Gastrocnemius medialis (tissue), 4 donors: ENCODE measurements around the gene EPB41L3. TPM values are rescaled to one million over a fixed set of nuclear protein-coding genes. Genes with fewer than 3 reads are reported as not detected.

ENCODE experiments used
- ATAC-seq, 2 donors: fragments of 150-250 bp; one replicate each; pipeline ENCODE4 v1.9.1; 2016
- DNase-seq, 2 donors: peaks; one replicate each; pipeline ENCODE4 v3.0.0-alpha.2; 2019
- H3K27ac ChIP-seq, 4 donors: fragments of 200-600 bp; sonication (generic); 1 replicate in 1 of 4; 2 replicates in 3 of 4; pipeline ENCODE4 v1.5.1; 2016 to 2018; ENCODE audit warnings: mild to moderate bottlenecking in 2 of 4, moderate library complexity in 1 of 4
- H3K27me3 ChIP-seq, 3 donors: fragments of 200-600 bp; sonication (generic) in 2 of 3; 1 replicate in 1 of 3; 2 replicates in 2 of 3; pipeline versions ENCODE4 v1.5.1 to v1.6.0; 2016 to 2019; ENCODE audit warnings: mild to moderate bottlenecking in 1 of 3, moderate library complexity in 1 of 3
- H3K36me3 ChIP-seq, 2 donors: fragments of 200-600 bp; sonication (generic) in 1 of 2; one replicate each; pipeline ENCODE4 v1.5.1; 2017 to 2018
- H3K4me1 ChIP-seq, 2 donors: fragments of 200-600 bp; sonication (generic) in 1 of 2; one replicate each; pipeline ENCODE4 v1.5.1; 2016 to 2017; ENCODE audit warnings: mild to moderate bottlenecking in 2 of 2
- H3K4me3 ChIP-seq, 4 donors: fragments of 200-600 bp; sonication (generic) in 3 of 4; 1 replicate in 1 of 4; 2 replicates in 3 of 4; pipeline ENCODE4 v1.5.1; 2016 to 2019; ENCODE audit warnings: mild to moderate bottlenecking in 2 of 4
- H3K9me3 ChIP-seq, 3 donors: fragments of 200-600 bp; sonication (generic) in 2 of 3; 1 replicate in 1 of 3; 2 replicates in 2 of 3; pipeline ENCODE4 v1.5.1; 2016 to 2019
- CTCF ChIP-seq, 5 experiments: fragments of 450-650 bp in 3 of 5; fragments of 200-600 bp in 2 of 5; sonication (generic) in 2 of 5; IDR thresholded peaks in 4 of 5; conservative IDR thresholded peaks in 1 of 5; 1 replicate in 4 of 5; 2 replicates in 1 of 5; pipeline ENCODE4 v1.5.1; 2016 to 2019; ENCODE audit warnings: antibody characterized with exemption in 5 of 5, mild to moderate bottlenecking in 3 of 5, moderate library complexity in 3 of 5
- POLR2A ChIP-seq, 2 donors: fragments of 450-650 bp; IDR thresholded peaks; one replicate each; pipeline ENCODE4 v1.6.1; 2017; ENCODE audit warnings: antibody characterized with exemption in 2 of 2, mild to moderate bottlenecking in 2 of 2, moderate library complexity in 2 of 2
- in situ Hi-C, 4 donors: fragments of 200-750 bp; cut with MboI; loops; one replicate each; pipeline versions ENCODE4 v1.15.0 to v1.8.0; 2017; ENCODE audit warnings: low sequenced_read_pairs in 4 of 4
- intact Hi-C: fragments of 100-400 bp; cut with DNase I; formaldehyde crosslinking; loops from one replicate; pipeline ENCODE4 v1.15.1; 2023; ENCODE audit warnings: low total_unique reads
- total RNA-seq, 4 donors: library from RNA; depleted of rRNA; stranded (reverse); fragments of >200 nt; gene quantifications; one replicate each; pipeline versions ENCODE4 v1.1.0 to v1.2.3, GENCODE V29; 2016

EPB41L3 gene
- total RNA-seq, 4 donors from 2014 or later, result 9.2 to 24.4 (median 14.5) TPM

- intact Hi-C loops (no loop called here), in situ Hi-C loops (no loop called here)
- no peaks in the 10 kb centered on the region for H3K27me3 ChIP-seq
- no peaks in the 10 kb centered on the region for H3K36me3 ChIP-seq
- ATAC-seq (no peak), DNase-seq (no peak)
- no peak overlapping the region for H3K27ac ChIP-seq
- no peak overlapping the region for H3K4me3 ChIP-seq
- no peak for TF ChIP-seq POLR2A (IDR thresholded peaks at IDR 0.05)
- no peak for TF ChIP-seq CTCF (IDR thresholded peaks at IDR 0.05 in 4 of 5, conservative IDR thresholded peaks at IDR 0.05 in 1 of 5)
- no peaks in the 10 kb centered on the region for H3K4me1 ChIP-seq
- no peaks in the 10 kb centered on the region for H3K9me3 ChIP-seq
Observed at GRCh38 chr18:5393779-5394178, 150.0 kb downstream of the EPB41L3 start.

GRCh38 chr18:5391409-5391808, 152.4 kb downstream of the EPB41L3 start:
- H3K4me3 ChIP-seq, result no peak overlapping the region
- TF ChIP-seq POLR2A (IDR thresholded peaks at IDR 0.05), result no peak
- no peak for TF ChIP-seq CTCF (IDR thresholded peaks at IDR 0.05 in 4 of 5, conservative IDR thresholded peaks at IDR 0.05 in 1 of 5)
- no peaks in the 10 kb centered on the region for H3K4me1 ChIP-seq
- no peak overlapping the region for H3K27ac ChIP-seq
- DNase-seq, result no peak
- intact Hi-C loops, result no loop called here
- no peaks in the 10 kb centered on the region for H3K27me3 ChIP-seq
- H3K36me3 ChIP-seq, result no peaks in the 10 kb centered on the region
- in situ Hi-C loops, result no loop called here
- no peak for ATAC-seq
- H3K9me3 ChIP-seq, result no peaks in the 10 kb centered on the region

GRCh38 chr18:5389356-5389755, 154.4 kb downstream of the EPB41L3 start:
- Histone ChIP-seq H3K27me3 (no peaks in the 10 kb centered on the region), H3K4me1 (no peaks in the 10 kb centered on the region), H3K36me3 (no peaks in the 10 kb centered on the region), H3K27ac (no peak overlapping the region), H3K9me3 (no peaks in the 10 kb centered on the region), H3K4me3 (no peak overlapping the region)
- DNase-seq, result no peak
- in situ Hi-C loops (no loop called here), intact Hi-C loops (no loop called here)
- TF ChIP-seq CTCF (IDR thresholded peaks at IDR 0.05 in 4 of 5, conservative IDR thresholded peaks at IDR 0.05 in 1 of 5) (no peak), POLR2A (IDR thresholded peaks at IDR 0.05) (no peak)
- ATAC-seq, result no peak

GRCh38 chr18:5388896-5389295, 154.9 kb downstream of the EPB41L3 start:
- Histone ChIP-seq H3K27me3 (no peaks in the 10 kb centered on the region), H3K9me3 (no peaks in the 10 kb centered on the region), H3K4me1 (no peaks in the 10 kb centered on the region), H3K4me3 (no peak overlapping the region), H3K36me3 (no peaks in the 10 kb centered on the region), H3K27ac (no peak overlapping the region)
- ATAC-seq, result no peak
- in situ Hi-C loops (no loop called here), intact Hi-C loops (no loop called here)
- DNase-seq, result no peak
- no peak for TF ChIP-seq CTCF (IDR thresholded peaks at IDR 0.05 in 4 of 5, conservative IDR thresholded peaks at IDR 0.05 in 1 of 5)
- no peak for TF ChIP-seq POLR2A (IDR thresholded peaks at IDR 0.05)

- no peaks in the 10 kb centered on the region for H3K27me3 ChIP-seq
- no peak overlapping the region for H3K27ac ChIP-seq
- H3K4me3 ChIP-seq, result no peak overlapping the region
- no peaks in the 10 kb centered on the region for H3K9me3 ChIP-seq
- ATAC-seq (no peak), DNase-seq (no peak)
- TF ChIP-seq POLR2A (IDR thresholded peaks at IDR 0.05) (no peak), CTCF (IDR thresholded peaks at IDR 0.05 in 4 of 5, conservative IDR thresholded peaks at IDR 0.05 in 1 of 5) (no peak)
- in situ Hi-C loops, result no loop called here
- no peaks in the 10 kb centered on the region for H3K36me3 ChIP-seq
- no peaks in the 10 kb centered on the region for H3K4me1 ChIP-seq
- intact Hi-C loops, result no loop called here
Observed at GRCh38 chr18:5380586-5380985, 163.2 kb downstream of the EPB41L3 start.
